HG02763 (cell line): ENCODE measurements around the gene NKTR.

Experiments used
- ATAC-seq: cut with Tn5 transposase; IDR thresholded peaks from one replicate; pipeline ENCODE4 v1.9.1; 2021; ENCODE audit warnings: mild to moderate bottlenecking, moderate library complexity; ENCODE audit not compliant: unreplicated experiment

Gene NKTR

DNA sequence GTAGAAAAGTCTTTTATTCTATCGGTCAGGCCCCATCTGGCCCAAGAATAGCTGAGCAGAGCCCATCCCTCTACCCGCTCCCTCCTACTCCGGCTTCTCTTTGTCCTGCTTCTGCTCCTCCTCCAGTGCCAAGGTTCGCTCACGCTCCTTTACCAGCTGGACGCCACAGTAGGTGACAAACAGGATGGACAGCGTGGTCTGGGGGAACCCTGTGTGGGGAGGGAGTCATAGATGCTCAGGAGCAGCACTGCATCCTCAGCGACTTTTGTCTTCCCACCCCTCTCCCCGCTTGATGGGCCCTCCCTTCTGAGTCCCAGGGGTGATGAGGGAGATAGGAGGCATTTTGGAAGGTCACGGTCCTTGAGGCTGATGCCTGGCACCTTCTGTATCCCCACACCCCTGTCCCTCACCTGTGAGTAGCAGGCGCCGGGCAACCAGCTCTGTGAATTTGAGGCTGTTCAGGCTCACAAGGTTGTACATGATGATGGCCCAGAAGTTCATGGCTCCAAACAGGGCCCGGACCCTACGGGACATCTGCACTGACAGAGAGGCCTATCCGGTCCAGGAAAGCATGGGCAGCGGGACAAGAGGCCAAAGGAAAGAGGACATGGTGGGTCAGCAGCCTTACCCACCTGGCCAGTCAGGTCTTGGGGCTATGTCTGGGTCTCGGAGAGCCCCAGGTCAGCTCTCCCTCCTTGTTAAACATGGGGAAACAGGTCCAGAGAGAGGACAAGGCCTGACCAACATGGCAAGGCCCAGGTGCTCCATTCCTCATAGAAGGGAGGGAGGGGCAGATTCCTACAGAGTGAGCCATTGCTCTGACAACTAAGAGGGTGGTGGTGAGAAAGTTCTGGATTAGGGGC lies 92.4 kb downstream of the NKTR start:
- ATAC-seq = no peak

GRCh38 chr3:42693530-42693930 lies 93.0 kb downstream of the NKTR start:
- ATAC-seq = no peak

GRCh38 chr3:42694366-42694765 lies 93.9 kb downstream of the NKTR start:
- ATAC-seq = no peak

- no peak for ATAC-seq
These were observed 96.1 kb downstream of the NKTR start for GRCh38 chr3:42696356-42697288.

DNA sequence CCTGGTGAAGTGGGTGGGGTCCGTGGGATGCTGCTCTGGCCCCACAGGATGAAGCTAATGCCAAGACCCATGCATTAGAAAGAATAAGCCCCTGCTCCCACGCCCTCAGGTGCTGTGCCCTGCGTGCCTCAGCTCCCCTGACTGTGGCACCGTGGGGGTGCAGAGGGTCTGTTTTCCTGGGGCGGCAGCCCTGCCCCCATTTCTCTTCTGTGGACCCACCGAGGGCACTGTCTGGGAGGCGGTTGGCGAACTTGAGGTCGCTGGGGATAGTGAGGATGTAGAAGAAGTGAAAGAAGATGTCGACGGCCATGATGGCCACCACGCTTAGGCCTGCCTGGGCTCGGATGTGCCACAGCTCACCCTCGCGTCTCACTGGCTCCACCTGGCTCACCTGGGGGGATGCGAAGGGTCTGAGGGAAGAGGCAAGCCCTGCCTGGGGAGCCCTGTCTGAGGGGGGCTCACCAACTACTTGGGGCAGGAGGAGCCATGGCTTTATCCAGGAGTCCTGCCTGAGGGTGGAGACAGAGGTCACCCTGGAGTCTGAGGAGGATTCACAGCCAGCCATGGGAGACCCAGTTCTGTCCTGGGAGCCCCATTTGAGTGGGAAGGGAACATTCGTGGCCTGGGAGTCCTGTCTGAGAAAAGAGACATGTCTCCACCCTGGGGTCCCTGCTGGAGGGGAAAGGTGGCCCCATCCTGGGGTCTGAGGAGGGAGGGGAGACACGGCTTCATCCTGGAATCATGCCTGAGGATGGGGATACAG lies 97.0 kb downstream of the NKTR start:
- ATAC-seq = no peak
